HG03108 (cell line): ENCODE measurements around the gene BID.
"Not testable (repeated sequence)": the region's sequence is repeated elsewhere in the genome, so short reads cannot be mapped to it uniquely, and the experiment has no call there.

Source experiments
- ATAC-seq: cut with Tn5 transposase; IDR thresholded peaks from one replicate; pipeline ENCODE4 v1.9.1; 2021; ENCODE audit warnings: moderate library complexity; ENCODE audit not compliant: unreplicated experiment

BID gene

DNA sequence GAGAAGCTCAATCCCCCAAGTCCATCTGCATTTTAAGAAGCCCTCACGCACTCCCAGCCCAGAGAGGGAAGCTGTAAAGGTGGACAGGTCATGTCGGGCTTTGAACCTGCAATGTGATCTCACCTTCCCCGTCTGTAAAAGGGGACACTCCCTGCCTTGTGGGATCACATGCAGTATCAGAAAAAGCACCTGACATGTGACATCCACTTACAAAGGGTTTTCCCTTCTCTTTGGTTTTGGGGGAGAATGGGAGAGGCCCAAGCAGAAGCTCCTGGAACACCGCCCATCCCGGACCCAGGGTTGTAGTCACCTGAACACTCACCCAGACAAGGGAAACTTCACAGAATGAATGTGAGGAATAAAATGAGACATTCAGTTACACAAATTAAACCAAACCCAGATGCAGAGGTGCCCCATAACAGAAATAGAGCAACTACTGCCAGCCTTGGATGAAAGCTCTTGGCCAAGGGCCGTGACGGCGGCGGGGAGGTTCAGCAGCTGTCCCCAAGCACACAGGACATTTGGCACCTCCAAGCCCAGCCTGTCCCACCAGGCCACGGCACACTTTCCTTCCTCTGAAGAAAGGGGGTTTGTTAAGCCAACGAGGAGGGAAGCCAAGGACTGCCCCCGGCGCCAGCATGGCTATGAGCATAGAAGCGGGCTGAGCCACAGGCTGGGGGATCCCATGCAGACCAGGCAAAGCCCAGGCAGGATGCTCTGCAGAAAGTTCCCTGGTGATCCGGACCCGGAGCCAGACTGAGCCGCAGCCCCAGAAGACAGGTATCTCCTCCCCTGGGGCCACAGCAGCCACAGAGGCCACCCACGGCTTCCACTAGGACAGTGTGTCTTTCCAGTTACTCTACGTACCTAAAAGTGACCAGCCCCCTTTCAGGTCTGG, 3.8 kb downstream of the BID start:
- ATAC-seq: no peak

DNA sequence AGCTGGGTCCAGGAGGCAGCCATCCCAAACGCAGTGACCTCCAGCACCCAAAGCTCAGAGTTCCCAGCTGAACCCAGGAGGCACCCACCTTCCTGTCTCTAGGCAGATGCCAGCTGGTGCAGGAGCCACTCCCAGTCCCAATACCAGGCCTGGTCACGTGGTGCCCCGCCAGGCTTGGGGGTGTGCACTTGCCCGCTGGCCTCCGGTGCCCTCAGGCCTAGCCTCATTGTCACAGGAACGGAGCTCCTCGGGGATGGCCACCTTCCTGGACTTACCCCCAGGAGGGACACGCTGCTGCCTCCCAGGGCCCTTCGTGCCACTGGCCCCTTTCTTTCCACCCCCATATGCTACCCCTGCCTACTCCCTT, 4.6 kb downstream of the BID start:
- ATAC-seq: no peak

DNA sequence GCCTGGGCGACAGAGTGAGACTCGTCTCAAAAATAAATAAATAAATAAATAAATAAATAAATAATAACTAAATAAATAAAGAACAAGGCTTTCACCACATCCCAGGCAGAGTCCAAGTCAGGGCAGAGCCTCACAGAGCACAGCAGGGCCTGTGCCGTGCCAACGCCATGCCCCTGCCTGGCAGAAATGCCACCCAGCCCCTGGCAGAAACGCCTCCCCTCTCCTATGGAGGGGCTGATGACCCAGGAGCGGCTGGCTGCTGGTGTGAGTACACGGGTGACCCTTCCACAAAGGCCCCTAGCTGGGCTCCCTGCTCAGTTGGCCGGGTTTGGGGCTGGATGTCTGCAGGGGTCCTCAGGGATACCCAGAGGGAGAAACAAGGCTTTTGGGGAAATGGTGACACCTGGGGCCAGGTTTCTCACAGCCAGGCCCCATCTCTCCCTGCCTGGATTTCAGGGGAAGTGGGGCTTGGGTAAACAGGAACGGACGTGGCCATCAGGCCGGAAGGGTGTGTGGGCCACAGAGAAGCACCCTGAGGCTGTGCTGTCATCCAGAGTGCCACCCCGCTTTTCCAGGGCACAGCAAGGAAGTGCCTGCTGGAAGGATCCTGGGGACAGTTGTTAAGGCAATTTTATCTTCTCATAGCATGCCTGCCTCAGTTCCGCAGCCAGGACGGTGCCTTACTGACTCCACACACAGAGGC, 5.1 kb downstream of the BID start:
- no peak for ATAC-seq

DNA sequence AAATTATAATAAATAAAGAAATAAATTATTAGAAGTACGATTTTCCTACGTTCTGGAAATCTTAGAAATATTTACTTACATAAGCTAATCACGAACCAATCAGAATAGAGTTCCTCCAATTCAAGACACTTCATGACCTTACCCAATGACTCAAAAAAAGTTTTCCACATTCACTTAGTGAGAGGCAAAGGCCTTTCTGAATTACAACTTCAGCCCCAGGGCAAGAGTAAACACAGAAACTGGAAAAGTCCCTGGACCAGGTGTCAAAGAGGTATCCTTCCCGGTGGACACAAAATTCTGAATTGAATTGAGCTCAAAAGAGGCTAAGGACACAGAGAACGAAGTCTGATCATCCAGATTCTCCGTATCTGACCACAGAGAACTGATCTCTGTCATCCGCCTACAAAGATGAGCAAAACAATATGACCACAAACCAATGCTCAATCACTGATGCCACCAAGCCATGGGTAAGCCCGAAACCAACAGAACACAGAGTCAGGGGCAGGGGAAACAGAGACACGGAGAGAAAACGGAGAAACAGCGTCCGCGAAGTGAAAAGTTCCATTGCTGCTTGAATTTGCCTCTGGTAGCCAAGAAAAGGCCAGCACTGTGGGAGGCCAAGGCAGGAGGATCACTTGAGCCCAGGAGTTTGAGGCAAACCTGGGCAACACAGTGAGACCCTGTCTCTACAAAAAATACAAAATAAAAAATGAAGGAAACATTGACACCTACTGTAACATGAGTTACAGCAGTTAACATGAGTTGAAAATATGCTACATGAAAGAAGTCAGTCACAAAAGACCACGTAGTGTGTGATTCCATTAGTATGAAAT, 6.8 kb downstream of the BID start:
- peak; percentile 65 for ATAC-seq

- not testable (repeated sequence) for ATAC-seq
These were observed 9.4 kb downstream of the BID start for GRCh38 chr22:17764852-17765251.

GRCh38 chr22:17764036-17764435, 10.2 kb downstream of the BID start:
- no peak for ATAC-seq

GRCh38 chr22:17763442-17763841, 10.8 kb downstream of the BID start:
- ATAC-seq: not testable (repeated sequence)

- ATAC-seq: no peak
These were observed 13.2 kb downstream of the BID start for GRCh38 chr22:17761138-17761488.

DNA sequence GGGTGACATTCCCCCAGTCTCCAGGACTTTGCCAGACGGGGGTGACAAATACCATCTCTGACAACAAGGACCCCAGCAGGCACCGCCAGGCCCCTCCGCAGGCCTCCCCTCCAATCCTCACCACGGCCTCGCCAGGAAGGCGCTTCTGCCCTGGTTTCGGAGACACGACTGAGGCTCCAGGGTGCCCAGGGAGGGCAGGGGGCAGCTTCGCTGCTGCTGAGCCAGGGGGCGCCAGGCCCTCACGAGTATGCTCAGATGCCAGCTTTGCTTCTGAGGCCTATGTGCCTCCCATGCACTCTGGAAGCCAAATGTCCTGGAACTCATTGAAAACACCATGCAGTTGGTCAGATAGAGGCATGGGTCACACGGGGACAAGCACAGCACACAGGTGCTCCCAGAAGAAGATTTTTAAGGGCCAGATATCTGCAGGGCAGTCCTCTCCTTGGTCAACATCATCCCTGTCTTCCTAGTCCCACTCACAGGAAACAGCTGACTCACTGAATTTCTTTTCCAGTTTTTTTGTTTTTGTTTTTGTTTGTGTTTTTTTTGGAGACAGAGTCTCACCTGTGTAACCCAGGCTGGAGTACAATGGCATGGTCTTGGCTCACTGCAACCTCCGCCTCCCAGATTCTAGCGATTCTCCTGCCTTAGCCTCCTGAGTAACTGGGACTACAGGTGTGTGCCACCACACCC, 19.9 kb downstream of the BID start:
- no peak for ATAC-seq

GRCh38 chr22:17753401-17753989, 20.8 kb downstream of the BID start:
- ATAC-seq: no peak

- ATAC-seq: no peak
These were observed 22.7 kb downstream of the BID start for GRCh38 chr22:17751596-17751995.

GRCh38 chr22:17749605-17750395, 24.5 kb downstream of the BID start:
- no peak for ATAC-seq

- ATAC-seq: no peak
These were observed 25.5 kb downstream of the BID start for GRCh38 chr22:17748555-17749353.

DNA sequence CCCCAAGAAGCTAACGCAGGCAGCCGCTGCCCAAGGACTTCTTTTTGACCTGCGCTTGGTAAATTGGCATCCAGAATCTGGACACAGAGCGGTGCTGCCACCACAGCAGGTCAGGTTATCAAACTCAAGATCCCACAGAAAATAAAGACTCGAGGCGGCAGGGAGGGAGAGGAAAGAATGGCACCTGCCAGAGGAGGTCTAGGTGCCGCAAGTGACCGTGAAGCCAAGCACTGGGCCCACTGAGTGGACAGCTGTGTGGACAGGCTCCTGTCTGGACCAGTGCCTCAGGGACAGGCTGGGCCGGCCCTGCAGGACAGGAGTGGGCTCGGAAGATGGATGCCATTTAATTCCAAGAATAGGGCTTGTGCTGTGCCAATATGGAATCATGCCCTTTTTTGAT, 27.4 kb downstream of the BID start:
- ATAC-seq: no peak

DNA sequence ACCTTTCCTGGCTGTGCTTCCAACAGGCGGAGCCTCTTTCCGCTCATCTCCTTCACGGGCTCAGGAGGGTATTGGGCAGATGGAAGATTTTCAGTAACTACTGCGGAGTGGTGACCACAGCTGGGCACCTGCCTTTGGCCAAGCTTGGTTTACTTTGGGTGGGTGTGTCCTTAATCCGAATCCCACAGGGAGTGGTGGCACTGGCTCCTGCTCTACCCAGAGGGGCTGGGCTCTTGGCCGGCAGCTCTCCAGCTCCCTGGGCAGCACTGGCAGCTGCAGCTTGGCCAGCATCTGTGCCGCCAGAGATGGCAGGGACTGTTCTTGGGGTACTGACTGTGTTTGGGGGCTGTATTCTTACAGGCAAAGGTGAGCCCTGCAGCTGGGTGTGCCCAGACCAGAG, 29.8 kb downstream of the BID start:
- ATAC-seq: no peak

DNA sequence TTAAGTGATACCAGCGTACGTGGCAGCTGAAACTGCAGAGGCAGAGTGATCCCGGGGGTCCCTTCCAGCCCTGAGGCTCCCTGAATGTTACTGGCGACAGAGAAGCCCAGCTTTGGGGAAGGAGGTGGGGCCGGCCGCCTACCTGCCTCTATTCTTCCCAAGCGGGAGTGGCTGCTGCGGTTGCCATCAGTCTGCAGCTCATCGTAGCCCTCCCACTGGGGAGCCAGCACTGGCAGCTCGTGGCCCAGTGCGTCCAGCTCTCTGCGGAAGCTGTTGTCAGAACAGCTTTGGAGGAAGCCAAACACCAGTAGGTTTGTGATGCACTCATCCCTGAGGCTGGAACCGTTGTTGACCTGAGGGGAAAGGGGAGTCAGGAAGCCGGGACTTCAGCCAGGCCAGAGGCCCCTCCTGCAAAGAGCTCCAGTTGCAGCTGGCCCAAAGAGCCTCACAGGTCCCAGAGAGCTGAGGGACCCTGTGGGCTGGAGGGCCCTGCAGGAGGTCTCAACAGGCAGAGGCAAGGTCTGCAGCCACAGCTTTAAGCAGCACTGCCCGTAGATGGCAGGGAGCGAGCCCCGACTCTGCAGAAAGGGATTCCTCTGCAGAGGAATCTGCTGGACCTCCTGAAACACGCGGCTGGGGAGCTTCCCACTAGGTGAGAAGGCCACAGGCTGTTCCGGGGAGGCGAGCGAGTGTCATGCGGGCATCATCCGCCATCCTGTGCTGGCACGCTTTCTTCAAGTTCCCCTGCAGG, 30.4 kb downstream of the BID start:
- ATAC-seq: no peak

- ATAC-seq: no peak
These were observed 31.8 kb downstream of the BID start for GRCh38 chr22:17742527-17742902.

DNA sequence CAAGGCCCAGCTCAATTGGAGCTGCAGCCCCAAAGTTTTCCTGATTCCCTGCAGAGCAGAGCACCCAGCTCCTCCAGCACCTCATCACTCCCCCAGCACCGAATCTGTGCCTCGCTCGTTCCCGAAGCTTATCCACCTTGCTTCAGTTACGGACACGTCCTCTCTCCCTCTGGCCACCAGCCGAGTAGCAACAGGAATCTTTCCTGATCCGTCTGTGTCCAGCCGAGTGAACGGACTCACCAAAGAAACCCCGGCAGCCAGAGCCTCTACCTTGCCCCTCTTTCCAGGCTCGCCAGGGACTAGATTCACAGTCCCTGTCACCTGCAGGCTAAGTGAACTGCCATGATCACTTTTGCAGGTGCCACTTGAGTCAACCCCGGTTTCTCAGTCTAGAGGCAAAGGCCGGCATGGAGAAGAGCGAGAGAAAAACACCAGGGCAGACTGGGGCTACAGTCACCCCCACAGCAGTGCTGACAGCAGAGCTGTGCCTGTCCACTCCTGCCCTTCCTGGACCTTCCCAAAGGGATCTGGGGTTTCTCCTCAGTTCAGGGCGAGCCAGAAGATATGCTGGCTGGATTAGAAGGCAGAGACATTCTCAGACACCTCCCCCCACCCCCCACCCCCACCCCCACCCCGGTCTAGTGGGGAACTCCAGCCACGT, 32.3 kb downstream of the BID start:
- ATAC-seq: no peak
